T47D (cell line): ENCODE data around the gene LLCFC1.
"Not testable (repeated sequence)": the region's sequence is repeated elsewhere in the genome, so short reads cannot be mapped to it uniquely, and the experiment has no call there.

ENCODE experiments used
- DNase-seq, 2 experiments: peaks; one replicate each; pipeline versions ENCODE4 v3.0.0 to v3.0.0-alpha.2; 2011 to 2012; ENCODE audit warnings: low read depth in 1 of 2, low spot score in 1 of 2
- JUND ChIP-seq: IDR thresholded peaks from 2 replicates; pipeline ENCODE4 v1.6.1; 2012; ENCODE audit warnings: low read depth
- in situ Hi-C: cut with HindIII; loops from 2 replicates; pipeline ENCODE4 v1.10.0; 2016; ENCODE audit warnings: low sequenced_read_pairs, low pct_unique_long_range_greater_than_20kb

The LLCFC1 gene

DNA sequence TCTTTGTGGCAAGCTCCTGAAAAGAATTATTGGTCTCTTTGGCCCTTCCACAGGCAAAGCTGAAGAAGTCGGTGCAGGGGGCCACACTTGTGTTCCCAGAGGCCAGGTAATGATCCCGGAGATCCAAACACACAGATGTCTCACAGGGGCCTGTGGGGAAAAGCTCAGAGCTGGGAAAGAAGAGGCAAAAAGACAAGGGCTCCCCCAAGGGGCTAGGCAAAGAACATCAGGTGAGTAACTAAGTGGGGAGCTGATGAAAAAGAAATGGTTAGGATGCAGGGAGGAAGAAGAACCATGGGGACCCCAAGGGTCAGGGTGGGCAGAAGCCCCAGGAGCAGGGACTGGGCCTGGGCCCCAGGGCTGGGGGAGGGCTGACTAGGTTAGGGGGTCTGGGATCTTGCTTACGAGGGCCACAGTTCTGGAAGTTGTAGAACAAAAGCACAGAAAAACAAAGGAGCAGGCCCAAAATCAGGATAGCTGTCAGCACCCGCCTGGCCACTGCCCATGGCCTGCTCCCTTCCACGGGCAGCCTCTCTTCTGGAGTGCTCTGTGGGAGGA, 21.8 kb downstream of the LLCFC1 start:
- DNase-seq, result peak; percentile 7 to 60
- in situ Hi-C loops, result no loop called here
- no peak for TF ChIP-seq JUND

- TF ChIP-seq JUND, result no peak
- in situ Hi-C loops, result no loop called here
- DNase-seq, result no peak
These were observed 22.3 kb downstream of the LLCFC1 start for GRCh38 chr7:142961595-142961972.

GRCh38 chr7:142961973-142962926, 23.0 kb downstream of the LLCFC1 start, which contains the start of gene KEL:
Gene KEL (minus strand): TSS chr7:142962363. CDS start chr7:142962206, 157 bp downstream.
- no peak for DNase-seq
- in situ Hi-C loops, result no loop called here
- no peak for TF ChIP-seq JUND

DNA sequence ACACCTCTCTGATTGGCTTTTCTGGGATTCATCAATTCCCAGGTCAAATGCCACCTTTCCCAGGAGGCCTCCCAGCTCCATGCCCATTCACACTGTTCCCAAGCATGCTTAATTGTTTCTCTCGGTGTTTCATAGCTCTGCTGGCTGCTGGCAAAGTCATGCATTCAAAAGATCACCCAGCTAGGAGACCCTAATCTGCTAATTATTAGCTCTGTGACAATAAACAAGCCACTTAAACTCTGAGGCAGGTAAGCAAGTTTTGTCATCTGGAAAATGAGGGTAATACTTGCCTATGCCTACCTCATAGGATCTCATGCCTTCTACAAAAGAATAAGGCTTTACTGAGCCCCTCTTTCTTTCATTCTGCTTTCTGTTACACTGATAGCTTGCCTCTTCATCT, 23.7 kb downstream of the LLCFC1 start:
- no peak for TF ChIP-seq JUND
- in situ Hi-C loops, result no loop called here

GRCh38 chr7:142963993-142964392, 24.7 kb downstream of the LLCFC1 start:
- no peak for DNase-seq
- in situ Hi-C loops, result no loop called here
- no peak for TF ChIP-seq JUND

More for the DNA sequence above, 23.7 kb downstream of the LLCFC1 start:
- no peak for DNase-seq

DNA sequence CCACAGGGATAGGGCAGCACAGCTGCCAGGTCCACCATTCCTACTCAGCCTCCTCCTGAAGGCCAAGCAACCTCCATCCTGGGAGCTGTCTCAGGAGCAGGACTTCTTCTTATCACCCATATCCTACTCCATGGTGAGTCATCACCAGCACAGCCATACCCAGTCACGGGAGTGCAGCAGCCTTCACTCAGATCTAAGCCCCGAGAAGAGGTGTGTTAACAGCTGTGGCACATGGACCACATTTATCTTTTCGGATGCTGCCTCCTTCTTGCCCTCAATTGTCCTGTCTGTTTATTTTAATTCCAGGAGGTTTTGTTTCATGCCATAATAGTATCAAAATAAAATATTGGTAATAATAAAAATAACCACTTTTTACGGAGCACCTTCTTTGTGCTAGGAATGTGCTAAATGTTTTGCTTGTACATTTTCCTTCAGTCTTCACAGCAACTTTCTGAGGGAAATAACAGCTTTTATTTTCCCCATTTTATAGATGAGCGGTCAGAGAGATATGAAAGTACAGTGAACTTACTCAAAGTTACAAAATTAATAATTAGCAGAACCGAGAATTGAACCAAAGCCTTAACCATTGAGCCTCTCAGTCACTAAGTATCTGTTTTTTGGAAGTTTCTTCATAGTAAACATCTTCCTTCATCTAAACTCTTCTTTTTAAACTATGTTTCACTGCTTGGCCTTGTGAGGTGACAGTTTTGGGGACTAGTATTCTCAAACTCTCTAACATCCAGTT, 25.4 kb downstream of the LLCFC1 start:
- in situ Hi-C loops, result no loop called here
- TF ChIP-seq JUND, result no peak
- no peak for DNase-seq

GRCh38 chr7:142968229-142968628, 28.9 kb downstream of the LLCFC1 start:
- no peak for TF ChIP-seq JUND
- no peak for DNase-seq
- in situ Hi-C loops, result no loop called here

DNA sequence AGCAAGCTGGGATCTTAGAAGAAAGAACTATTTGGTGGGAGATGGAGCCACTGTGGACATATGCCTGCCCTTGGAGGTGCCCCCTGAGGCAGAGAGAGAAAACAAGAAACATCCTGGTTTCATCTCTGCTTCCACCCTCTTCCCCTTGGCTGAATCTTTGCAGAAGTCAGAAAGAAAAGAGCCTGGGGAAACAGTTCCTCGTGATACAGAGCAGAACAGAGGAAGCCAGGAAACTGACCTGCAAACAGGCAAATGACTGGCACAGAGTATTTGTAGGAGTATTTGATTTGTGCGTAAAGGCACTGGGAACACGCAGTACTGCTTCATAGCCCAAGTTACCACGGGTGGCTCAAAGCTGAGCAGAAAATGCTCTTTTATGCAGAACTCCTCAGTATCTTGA, 29.9 kb downstream of the LLCFC1 start:
- no peak for TF ChIP-seq JUND
- DNase-seq, result no peak
- in situ Hi-C loops, result no loop called here

GRCh38 chr7:142974626-142975025, 35.3 kb downstream of the LLCFC1 start:
- DNase-seq, result no peak
- in situ Hi-C loops, result no loop called here
- TF ChIP-seq JUND, result no peak

DNA sequence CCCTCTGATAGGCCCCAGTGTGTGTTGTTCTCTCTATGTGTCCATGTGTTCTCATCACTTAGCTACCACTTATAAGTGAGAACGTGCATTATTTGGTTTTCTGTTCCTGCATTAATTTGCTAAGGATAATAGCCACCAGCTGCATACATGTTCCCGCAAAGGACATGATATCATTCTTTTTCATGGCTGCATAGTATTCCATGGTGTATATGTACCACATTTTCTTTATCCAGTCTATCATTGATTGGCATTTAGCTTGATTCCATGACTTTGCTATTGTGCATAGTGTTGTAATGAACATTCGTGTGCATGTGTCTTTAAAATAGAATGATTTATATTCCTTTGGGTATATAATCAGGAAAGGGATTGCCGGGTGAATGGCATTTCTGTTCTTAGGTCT, 39.1 kb downstream of the LLCFC1 start:
- in situ Hi-C loops, DNase-seq: not testable (repeated sequence)

GRCh38 chr7:142983825-142984224, 44.5 kb downstream of the LLCFC1 start:
- TF ChIP-seq JUND, result no peak
- no peak for DNase-seq
- in situ Hi-C loops, result no loop called here

DNA sequence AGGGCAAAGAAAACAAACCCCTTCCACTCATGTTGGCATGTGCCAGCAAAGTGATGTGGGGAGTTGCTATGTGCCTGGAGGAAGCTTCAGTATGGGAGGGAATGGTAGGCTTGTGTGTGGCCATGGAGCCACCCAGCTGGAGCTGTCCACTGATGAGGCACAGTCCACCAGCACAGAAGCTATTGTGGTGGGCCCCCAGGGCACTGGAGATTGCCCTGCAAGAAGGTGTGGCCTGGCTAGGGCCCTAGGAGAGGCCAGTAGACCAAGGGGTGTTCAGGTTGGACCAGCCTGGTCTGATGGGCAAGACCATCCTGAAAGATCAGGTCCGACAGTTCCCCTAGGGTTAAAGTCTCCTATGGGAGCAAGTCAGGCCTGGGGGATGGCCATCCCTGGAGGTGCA, 45.0 kb downstream of the LLCFC1 start:
- no peak for DNase-seq
- in situ Hi-C loops, result no loop called here
- TF ChIP-seq JUND, result no peak
